Osteoblast (primary cell): Measurements from ENCODE around the gene LLGL2. TPM values are rescaled to one million over a fixed set of nuclear protein-coding genes. Genes with fewer than 3 reads are reported as not detected.
"Not testable (repeated sequence)": the region's sequence is repeated elsewhere in the genome, so short reads cannot be mapped to it uniquely, and the experiment has no call there.

Source experiments
- DNase-seq: peaks from one replicate; pipeline ENCODE4 v3.0.0; 2011; ENCODE audit warnings: low spot score, mixed read lengths; ENCODE audit not compliant: insufficient read length; ENCODE audit errors: missing footprints
- H2AFZ ChIP-seq: 2 replicates; pipeline ENCODE4 v1.6.0; 2011; ENCODE audit warnings: mild to moderate bottlenecking, low read length
- H3K27ac ChIP-seq: 2 replicates; pipeline ENCODE4 v1.5.1; 2011; ENCODE audit warnings: mild to moderate bottlenecking, low read depth, low read length, moderate library complexity
- H3K27me3 ChIP-seq: 2 replicates; pipeline ENCODE4 v1.6.0; 2012; ENCODE audit warnings: mild to moderate bottlenecking, control low read depth, inconsistent platforms, low read length, moderate library complexity; ENCODE audit not compliant: insufficient read depth
- H3K36me3 ChIP-seq: 2 replicates; pipeline ENCODE4 v1.5.1; 2011; ENCODE audit warnings: mild to moderate bottlenecking, low read length, control low read depth, moderate library complexity; ENCODE audit not compliant: insufficient read depth
- H3K4me1 ChIP-seq: 2 replicates; pipeline ENCODE4 v1.5.1; 2011; ENCODE audit warnings: mild to moderate bottlenecking, low read length, control low read depth, moderate library complexity; ENCODE audit not compliant: insufficient read depth
- H3K4me2 ChIP-seq: 2 replicates; pipeline ENCODE4 v1.6.0; 2011; ENCODE audit warnings: mild to moderate bottlenecking, low read length; ENCODE audit not compliant: insufficient read depth
- H3K4me3 ChIP-seq: fragments of 200-600 bp; sonication (generic); 3 replicates; pipeline ENCODE4 v1.5.1; 2012; ENCODE audit warnings: mild to moderate bottlenecking, low read length, inconsistent platforms; ENCODE audit not compliant: insufficient read depth
- H3K79me2 ChIP-seq: 2 replicates; pipeline ENCODE4 v1.6.0; 2012; ENCODE audit warnings: mild to moderate bottlenecking, low read length, control low read depth, inconsistent platforms; ENCODE audit not compliant: insufficient read depth
- H3K9me3 ChIP-seq: 2 replicates; pipeline ENCODE4 v1.5.1; 2011; ENCODE audit warnings: low read depth, low read length, control low read depth
- H4K20me1 ChIP-seq: 2 replicates; pipeline ENCODE4 v1.6.0; 2012; ENCODE audit warnings: mild to moderate bottlenecking, low read length, control low read depth; ENCODE audit not compliant: insufficient read depth
- CTCF ChIP-seq: IDR thresholded peaks from 2 replicates; pipeline ENCODE4 v1.5.1; 2011; ENCODE audit warnings: mild to moderate bottlenecking, low read depth, low read length, moderate library complexity; ENCODE audit errors: extremely low read depth
- total RNA-seq: library from RNA; depleted of rRNA; stranded (reverse); fragments of >200 nt; gene quantifications from 2 replicates; pipeline ENCODE4 v1.2.3, GENCODE V29; 2012

LLGL2 gene
- total RNA-seq, 1 donor = 0.36 TPM

- H3K4me2 ChIP-seq = peak overlapping the region; percentile 92
- peaks cover 13% of the 10 kb centered on the region for H3K36me3 ChIP-seq
- peaks cover 20% of the 10 kb centered on the region for H4K20me1 ChIP-seq
- H2AFZ ChIP-seq = peak overlapping the region; percentile 82
- DNase-seq = peak; percentile 93
- H3K27me3 ChIP-seq = no peaks in the 10 kb centered on the region
- no peak overlapping the region for H3K27ac ChIP-seq
- H3K79me2 ChIP-seq = peaks cover 23% of the 10 kb centered on the region
- peak overlapping the region; percentile 86 for H3K4me3 ChIP-seq
- no peaks in the 10 kb centered on the region for H3K9me3 ChIP-seq
- peaks cover 15% of the 10 kb centered on the region for H3K4me1 ChIP-seq
- TF ChIP-seq CTCF = no peak
Measured at GRCh38 chr17:75516619-75517296, 8.7 kb upstream of the LLGL2 start.

- Histone ChIP-seq H3K9me3 (no peaks in the 10 kb centered on the region), H3K36me3 (peaks cover 8% of the 10 kb centered on the region), H4K20me1 (peaks cover 13% of the 10 kb centered on the region), H3K4me2 (peak overlapping the region; percentile 92), H3K79me2 (peaks cover 17% of the 10 kb centered on the region), H3K4me1 (peaks cover 15% of the 10 kb centered on the region), H3K4me3 (peak overlapping the region; percentile 86), H2AFZ (peak overlapping the region; percentile 82), H3K27me3 (no peaks in the 10 kb centered on the region), H3K27ac (no peak overlapping the region)
- DNase-seq = no peak
- TF ChIP-seq CTCF = no peak
Measured at GRCh38 chr17:75517297-75517865, 8.1 kb upstream of the LLGL2 start.

GRCh38 chr17:75518201-75518600 is 7.3 kb upstream of the LLGL2 start:
- Histone ChIP-seq H3K9me3 (no peaks in the 10 kb centered on the region), H3K27me3 (no peaks in the 10 kb centered on the region), H3K4me3 (no peak overlapping the region), H3K4me1 (peaks cover 15% of the 10 kb centered on the region), H3K27ac (no peak overlapping the region), H3K36me3 (peaks cover 8% of the 10 kb centered on the region), H3K4me2 (no peak overlapping the region), H2AFZ (no peak overlapping the region), H3K79me2 (peaks cover 16% of the 10 kb centered on the region), H4K20me1 (peaks cover 13% of the 10 kb centered on the region)
- DNase-seq = no peak
- TF ChIP-seq CTCF = no peak

- no peaks in the 10 kb centered on the region for H3K9me3 ChIP-seq
- H3K27me3 ChIP-seq = no peaks in the 10 kb centered on the region
- H3K27ac ChIP-seq = no peak overlapping the region
- no peak overlapping the region for H3K4me2 ChIP-seq
- peaks cover 8% of the 10 kb centered on the region for H3K79me2 ChIP-seq
- no peak overlapping the region for H3K4me3 ChIP-seq
- no peak for TF ChIP-seq CTCF
- no peak for DNase-seq
- H3K4me1 ChIP-seq = peaks cover 14% of the 10 kb centered on the region
- no peak overlapping the region for H2AFZ ChIP-seq
- H4K20me1 ChIP-seq = peaks cover 7% of the 10 kb centered on the region
- peaks cover 8% of the 10 kb centered on the region for H3K36me3 ChIP-seq
Measured at GRCh38 chr17:75518983-75519537, 6.4 kb upstream of the LLGL2 start.

- not testable (repeated sequence) for H2AFZ ChIP-seq, H3K4me1 ChIP-seq, H3K36me3 ChIP-seq, H3K9me3 ChIP-seq, H3K4me2 ChIP-seq, H3K79me2 ChIP-seq, H3K27ac ChIP-seq, H4K20me1 ChIP-seq, DNase-seq, H3K4me3 ChIP-seq, H3K27me3 ChIP-seq
Measured at GRCh38 chr17:75520413-75520812, 5.1 kb upstream of the LLGL2 start.
